RPMI8226 (cell line): ENCODE results near the gene CNNM4.

ENCODE experiments used
- DNase-seq: peaks from one replicate; pipeline ENCODE4 v3.0.0-alpha.2; 2015

CNNM4 gene

DNA sequence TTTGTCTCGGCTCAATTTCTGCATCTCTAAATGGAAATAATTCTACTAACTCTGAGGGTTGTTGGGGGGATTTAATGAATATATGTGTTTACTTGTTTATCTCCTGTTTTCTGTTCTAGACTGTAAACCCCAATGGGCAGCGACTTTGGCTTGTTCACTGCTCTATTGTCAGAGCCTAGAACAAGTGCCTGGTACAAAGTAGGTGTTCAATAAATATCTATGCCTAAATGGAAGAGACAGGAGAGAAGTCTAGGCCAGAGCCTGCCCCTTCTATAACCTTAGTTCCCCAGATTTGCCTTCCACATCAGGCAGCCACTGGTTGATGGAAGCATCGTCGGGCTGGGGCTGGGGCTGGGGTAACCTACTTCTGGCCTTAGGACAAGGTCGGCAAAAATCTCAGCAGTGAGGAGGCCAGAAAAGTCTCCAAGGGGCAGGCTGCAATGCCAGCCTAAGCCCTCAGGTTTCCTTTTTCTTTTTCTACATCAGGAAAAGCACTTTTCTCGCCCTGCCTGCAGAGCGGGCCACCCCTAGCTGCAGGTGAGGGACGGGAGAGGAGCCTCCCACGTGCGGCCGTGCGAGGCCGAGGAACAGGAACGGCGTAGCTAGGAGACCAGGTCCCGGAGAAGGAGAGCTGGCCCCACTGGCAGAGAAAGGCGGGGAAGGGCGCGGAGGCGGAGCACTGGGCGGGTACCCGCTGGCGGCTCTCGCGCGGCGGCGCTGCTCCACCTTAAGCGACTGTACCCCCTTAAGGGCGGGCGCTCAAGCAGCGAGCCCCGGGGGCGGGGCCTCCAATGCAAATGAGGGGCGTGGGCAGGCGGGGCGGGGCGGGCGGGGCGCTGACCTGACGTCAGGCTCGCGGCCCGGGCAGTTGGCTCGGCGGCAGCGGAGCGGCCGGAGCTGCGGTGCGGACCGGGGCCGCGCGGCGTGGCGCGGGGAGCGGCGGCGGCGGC lies at the start of gene CNNM4:
CNNM4 (plus strand) TSS at position 867 of the 950 bp plus-strand sequence. CDS start 98 bp downstream, outside the sequence.
- peak; percentile 96 for DNase-seq

DNA sequence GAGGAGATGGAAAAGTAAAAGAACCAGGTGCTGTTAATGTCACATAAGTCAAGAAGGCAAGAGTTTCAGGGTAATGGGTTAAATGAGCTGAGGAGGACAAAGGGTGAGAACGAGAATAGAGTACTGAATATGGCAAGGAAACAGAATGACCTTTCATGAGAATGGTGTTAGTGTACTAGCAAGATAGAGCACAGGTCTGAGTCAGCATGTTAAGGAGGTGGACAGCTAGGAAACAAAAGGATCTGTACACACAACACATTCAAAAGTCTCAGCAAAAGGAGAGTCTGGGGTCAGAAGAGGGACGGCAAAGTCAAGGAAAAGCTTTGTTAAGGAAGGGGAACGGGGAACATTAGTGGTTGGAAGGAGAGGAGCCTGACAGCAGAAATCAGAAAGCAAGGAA lies 49.7 kb upstream of the CNNM4 start:
- DNase-seq = no peak

DNA sequence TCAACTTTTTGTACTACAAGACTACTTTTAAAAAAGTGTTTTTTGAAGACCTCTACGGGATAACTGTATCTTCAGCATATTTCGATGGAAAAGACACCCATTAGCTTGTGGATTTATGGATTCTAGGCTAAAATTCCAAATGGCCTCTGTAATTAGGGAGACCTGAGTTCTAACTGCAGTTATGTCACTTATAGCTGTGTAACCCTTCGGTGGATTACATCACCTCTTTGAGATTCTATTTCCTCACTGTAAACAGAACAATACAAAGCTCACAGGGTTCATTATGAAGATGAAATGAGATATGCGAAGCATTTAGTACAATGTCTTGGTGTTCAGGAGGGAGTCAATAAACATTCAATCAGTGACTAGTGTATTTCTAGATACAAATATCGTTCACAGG lies 45.0 kb upstream of the CNNM4 start:
- DNase-seq = no peak

DNA sequence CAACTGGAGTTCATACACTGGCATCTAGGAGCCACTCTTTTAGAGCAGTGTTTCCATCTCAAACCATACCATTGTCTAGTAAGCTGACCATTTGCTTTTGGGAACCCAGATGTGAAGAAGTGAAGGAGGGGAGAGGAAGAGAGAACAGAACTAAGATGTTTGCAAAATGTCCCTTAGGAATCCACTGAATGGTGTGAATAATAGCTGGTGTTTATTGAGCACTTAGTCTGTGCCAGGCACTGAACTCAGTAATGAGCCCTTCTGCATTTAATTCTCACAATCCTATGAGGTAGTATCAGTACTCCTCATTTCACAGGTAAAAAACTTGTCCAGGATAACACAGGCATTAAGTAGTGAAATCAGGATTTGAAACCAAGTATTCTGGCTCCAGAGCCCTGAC lies 44.3 kb upstream of the CNNM4 start:
- no peak for DNase-seq

DNA sequence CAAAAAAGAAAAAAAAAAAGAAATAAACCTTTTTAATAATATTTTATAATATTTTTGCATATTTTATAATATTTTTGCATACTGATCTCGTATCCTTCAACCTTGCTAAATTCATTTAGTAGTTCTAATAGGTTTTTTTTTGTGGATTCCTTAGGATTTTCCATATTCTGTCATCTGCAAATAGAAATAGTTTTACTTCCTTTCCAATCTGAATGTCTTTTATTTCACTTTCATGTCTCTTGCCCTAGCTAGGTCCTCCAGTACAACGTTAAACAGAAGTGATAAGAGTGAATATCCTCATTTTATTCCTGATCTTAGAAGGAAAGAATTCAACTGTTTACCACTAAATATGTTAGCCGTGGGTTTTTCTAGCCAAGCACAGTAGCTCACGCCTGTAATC lies 34.6 kb upstream of the CNNM4 start:
- DNase-seq = no peak

DNA sequence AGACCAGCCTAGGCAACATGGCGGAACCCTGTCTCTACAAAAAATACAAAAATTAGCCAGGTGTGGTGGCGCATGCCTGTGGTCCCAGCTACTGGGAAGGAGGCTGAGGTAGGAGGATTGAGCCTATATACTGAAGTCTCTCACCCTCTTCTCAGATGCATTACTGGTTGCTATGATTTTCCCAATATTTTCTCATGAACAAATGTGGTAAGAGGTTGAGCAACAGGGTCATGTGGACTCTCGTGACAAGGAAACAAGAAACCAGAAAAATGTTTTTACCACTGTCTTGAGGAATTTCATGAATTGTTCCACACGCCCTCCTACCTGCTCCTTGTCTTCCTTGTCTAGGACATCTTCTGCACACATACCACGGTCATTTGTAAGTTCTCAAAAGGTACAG lies 33.3 kb upstream of the CNNM4 start:
- no peak for DNase-seq

DNA sequence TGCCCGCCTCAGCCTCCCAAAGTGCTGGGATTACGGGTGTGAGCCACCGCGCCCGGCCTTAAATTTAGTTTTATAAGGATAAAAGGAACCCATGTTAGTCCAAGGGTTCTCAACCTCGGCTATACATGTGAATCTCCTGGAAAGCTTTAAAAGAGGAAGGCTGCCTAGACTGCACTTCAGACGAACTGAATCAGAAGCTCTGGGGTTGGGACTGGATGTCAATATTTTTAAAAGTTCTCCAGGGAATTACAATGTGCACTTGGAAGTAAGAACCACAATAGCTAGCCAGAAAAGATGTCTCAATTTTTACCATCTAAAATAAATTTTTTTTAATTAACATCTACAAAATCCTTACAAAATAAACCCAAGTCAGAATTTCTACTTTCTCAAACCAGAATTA lies 31.0 kb upstream of the CNNM4 start:
- DNase-seq = no peak

DNA sequence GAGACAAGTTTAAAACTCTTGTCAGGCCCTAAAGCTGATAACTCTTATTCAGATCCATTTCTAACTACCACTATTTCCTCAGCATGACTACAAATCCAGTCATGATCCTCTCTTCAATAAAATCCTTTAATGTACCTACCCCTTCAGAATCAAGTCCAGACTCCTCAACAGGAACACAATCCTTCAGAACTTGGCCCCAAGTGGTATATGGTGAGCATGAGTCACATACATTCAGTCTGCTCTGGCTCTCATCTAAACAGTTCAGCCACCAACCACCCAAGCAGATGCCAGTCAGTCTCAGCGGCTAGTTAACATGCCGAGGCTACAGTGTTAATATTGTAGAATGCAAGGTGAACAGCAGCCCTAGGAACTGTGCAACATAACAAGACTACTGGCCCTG lies 30.5 kb upstream of the CNNM4 start:
- DNase-seq = no peak

DNA sequence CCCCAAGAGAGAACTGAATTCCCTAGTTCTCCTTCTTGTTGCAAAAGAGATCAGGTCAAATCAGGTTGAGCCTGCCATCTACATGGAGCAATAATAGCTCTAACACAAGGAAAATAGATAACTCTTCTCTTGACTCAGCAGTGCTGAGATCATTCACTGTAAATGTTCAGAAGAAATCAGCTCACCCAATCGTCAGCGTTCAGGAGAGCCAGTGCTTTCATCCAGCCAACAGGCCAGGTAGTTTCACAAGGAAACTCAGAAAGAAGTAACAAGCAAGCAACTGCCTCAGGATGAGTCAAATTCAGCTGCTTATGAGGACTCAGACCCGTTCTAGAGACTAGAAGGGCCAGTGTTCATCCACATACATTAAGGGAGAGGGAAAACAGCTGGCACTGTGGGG lies 26.8 kb upstream of the CNNM4 start:
- no peak for DNase-seq

DNA sequence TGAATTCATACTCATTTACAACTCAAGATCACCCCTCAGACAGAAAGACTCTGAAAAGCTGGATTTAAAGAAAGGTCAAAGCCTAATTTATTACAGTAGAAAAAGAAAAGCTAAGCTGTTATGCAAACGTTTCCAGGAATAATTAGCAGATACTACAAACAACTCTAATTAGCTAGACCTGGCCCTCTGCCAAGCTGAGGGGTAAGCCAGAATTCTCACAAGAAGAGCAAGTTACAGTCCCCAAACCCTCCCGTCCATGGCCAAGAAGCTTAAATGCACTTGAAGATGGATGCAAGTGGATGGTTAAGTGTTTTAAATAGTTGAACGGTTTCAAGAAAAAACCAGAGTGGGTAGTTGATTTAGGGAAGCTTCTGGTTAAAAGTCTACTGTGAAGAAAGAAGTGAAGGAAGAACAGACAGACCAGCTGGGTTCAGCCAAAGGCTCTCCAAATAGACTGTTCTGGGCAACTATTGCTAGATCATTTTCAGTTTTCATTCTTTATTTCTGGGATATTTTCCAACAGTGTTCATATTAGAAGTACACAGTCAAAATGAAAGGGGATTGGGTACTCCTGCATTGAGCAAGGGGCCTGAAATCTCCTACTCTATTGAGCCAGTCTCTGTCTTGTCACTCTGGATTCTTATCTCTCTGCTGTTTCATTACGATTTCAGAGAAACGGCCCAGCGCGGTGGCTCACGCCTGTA lies 25.7 kb upstream of the CNNM4 start:
- no peak for DNase-seq

DNA sequence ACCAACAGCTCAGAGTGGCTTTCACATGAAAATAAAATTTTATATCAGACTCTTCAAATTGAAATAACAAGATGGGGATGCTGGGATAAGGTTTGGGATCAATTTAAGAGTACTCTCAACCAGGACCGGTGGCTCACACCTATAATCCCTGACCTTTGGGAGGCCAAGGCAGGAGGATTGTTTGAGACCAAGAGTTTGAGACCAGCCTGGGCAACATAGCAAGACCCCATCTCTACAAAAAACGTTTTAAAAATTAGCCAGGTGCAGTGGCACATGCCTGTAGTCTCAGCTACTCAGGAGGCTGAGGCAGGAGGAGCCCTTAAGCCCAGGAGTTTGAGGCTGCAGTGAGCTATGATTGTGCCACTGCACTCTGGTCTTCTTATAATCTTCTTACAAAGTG lies 23.5 kb upstream of the CNNM4 start:
- DNase-seq = no peak

DNA sequence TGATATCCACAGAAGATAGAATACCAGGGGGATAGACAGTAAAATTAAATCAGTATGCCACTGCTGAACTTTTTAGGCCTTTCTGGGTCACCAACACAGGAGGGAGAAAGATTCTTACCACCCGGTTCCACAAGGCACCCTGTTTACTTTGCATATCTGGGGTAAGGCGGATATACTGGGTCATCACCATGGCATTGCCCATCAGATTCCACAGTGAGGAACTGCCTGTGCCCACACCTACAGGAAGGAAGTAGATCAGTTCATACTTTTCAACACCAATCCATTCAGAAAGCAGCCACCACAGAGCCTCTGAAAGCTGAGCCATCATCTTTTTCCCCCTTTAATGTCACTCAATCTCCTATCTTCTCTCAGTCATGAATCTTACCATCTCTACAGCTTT lies 22.9 kb upstream of the CNNM4 start:
- no peak for DNase-seq

DNA sequence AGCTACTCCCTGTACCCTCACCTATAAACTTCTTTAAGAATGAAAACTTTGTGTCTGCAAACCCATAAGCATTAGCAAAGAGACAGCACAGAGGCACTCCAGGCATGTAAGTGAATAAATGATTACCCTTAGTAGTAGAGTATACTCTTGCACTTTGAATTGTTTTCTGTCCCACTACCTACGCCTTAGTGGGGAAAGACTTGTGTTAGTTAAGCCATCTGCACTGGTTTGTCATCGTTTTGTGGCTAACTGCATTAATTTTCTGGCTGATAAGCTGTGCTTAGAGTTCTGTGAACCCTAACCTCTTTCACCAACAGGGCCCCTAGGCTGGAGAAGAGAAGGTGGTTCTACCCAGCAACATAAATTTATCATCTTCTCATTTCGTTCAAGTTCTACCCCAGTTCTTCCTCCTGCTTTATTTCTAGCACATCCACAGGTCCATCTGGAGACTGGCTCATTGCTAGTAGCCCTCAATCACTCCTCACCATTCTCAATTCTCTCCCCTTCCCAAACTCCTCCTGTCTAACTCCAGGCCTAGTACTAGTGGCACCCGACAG lies 21.5 kb upstream of the CNNM4 start:
- DNase-seq = no peak

DNA sequence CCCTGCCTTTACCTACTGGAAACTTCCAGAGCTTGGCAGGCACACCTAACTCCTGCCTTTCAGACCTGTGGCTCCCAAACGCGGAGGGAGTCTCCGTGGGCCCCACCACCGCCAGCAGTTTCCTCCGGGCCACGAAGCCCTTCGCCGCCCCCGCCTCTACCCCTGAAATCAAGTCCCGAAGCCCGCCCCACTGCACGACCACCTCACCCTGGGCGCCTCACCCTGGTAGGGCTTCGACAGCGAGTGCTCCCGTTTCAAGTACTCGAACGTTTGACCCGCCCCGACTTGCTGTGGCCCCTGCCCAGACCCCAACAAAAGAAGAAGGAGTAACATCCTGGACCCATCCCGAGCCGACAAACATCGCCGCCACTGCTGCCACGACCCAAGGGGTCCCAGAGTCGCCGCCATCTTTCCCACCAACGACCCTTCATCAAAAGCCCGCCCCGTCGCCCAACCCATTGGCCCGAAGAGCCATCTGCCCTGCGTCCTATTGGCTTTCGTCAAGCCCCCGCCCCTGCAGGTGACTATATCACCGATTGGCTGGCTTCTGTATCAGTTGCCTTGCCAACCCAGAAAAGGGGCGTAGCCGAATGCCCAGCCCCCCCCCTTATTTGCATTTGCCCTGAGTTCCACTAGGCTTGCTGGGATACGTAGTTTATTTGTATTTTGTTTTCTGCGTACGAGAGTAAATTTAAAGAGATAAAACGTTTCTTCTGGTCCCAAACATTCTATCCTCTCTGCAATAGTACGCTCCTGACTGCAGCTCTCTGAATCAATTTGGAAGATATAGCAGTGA lies 20.9 kb upstream of the CNNM4 start, which contains the start of gene LMAN2L:
LMAN2L (minus strand) TSS at position 432 of the 796 bp plus-strand sequence; CDS start at position 408, 24 bp downstream.
- peak; percentile 98 for DNase-seq

DNA sequence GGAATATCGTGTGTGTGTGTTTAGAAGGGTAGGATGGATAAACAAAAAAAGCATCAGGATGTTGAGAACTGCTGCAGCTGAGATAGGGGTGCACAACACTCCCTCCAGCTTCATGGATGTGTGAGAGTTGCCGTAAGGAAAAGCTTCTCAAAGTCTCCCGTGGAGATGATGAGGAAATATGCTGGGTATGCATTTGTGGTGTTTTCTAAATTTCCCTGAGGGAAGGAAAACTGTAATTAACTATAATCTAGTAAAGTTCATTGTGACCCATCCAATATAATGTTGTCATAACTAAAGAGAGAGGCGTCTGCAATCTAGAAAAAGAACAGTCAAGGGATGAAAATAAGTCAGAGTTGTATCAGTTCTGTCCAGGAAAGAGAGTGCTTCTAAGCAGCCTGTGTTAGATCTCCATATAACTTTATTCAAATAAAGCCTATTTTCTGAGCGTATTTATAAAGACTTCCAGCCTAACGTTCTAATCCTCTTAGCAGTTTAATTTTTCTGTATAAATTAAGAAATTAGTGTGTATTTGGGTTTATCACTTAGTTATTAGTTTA lies 13.6 kb upstream of the CNNM4 start:
- DNase-seq = no peak

DNA sequence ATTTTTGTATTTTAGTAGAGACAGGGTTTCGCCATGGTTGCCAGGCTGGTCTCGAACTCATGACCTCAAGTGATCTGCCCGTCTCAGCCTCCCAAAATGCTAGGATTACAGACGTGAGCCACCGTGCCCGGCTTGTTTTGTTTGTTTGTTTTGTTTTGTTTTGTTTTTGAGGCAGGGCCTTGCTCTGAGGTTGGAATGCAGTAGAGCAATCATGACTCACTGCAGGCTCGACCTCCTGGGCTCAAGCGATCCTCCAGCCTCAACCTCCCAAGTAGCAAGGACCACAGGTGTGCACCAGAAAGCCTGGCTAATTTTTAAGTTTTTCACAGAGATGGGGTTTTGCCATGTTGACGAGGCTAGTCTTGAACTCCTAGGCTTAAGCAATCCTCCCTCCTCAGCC lies 8.9 kb upstream of the CNNM4 start:
- no peak for DNase-seq

DNA sequence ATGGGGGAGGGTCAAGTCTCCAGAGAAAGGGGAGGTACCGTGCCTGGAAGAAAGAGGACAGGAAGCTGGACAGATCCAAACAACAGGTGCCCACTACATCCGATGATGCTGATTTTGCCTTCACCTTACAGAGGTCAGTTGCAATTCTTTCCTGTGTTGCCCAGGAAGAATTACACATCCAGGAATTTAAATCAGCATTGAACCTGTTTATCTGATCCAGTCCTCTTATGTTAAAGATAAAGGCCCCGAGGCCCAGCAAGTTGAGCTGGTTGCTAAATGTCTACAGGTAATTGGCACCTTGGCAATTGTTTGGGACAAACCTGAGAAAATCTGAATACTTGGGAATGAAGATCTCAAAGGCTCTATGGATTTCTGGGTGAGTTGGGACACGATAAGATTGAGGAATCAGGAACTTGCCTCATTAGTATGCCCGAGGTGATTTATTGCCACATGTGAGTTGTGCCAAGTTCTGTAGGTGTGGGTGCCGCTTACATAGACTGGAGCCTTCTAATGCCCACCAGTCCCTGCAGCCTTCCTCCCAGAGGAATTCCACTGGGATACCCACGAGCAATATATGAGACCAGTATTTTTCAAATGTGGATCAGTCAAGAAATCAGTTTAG lies 6.9 kb upstream of the CNNM4 start:
- DNase-seq = no peak

DNA sequence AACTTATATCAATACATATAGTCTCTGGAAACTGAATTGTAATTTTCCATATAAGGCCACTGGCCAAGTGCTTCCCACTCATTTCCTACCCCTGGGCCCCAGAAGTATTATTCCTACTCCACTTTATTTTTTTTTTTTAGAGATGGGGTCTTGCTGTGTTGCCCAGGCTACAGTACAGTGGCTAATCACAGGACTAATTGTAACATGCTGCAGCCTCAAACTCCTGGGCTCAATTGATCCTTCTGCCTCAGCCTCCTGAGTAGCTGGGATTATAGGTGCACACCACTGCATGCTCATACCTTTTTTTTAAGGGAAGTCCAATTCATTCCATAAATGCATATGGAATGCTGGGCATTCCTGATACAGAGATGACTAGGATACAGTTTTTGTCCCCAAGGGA lies 6.4 kb upstream of the CNNM4 start:
- no peak for DNase-seq

DNA sequence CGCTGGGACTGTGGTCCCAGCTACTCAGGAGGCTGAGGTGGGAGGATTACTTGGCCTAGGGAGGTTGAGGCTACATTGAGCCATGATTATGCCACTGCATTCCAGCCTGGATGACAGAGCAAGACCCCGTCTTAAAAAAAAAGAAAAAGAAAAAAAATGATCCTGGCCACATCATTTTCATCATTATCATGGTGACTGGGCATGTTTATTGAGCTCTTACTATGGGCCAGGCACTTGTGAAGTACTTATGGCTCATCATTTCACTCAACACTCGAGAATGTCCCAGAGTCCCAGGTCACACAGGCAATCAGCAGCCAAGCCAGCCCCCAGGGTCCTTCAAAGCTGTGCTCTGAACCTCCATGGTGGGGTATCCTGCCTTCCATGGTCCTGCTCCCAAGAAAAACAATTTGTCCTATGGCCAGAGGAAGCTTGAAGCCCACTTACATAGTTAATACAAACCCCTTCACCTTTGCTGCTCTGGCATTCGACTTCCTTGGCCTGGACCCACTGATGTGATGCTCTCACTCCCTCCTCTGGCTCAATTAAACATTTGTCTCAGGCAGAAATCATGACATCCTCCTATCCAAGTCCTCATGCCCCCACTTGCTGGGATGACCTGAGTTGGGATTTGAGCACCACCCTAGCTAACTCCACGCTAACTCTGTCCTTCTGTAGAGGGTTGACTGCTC lies 3.8 kb upstream of the CNNM4 start:
- no peak for DNase-seq

DNA sequence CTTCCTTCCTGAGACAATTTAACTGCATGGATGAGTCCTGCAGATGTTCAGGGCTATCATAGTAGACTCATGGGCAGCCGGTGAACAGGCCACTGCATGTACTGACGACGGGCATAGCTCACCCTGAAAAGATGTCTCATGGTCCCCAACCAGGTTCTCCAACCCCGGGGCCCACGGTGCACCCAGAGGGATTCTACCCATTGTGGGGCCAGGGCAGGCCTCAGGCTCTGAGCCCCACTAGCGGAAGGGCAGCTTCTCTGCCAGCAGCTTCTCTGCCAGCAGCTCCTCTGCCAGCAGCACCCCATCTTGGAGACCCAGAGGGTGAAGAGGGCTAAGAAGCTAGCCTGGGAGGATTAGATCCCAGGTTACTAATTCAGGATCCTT lies 3.2 kb upstream of the CNNM4 start:
- no peak for DNase-seq

DNA sequence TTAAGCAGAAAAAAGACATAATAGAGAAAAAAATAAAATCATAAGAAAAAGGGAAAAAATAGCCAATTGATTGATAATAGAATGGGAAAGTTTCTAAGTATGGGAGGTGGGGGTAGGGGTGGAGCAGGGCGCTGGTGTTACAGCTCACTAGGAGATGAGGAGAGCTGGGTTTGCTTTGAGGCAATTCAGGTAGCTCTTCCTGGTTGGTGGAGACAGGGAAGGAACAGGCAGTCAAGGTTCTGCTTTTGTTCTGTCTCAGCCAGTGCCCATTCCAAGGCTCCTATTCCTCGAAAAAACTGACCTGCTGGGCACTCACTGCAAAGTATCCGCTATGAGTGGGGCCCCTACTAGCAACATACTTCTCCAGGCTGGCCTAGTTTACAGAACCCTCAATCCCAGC lies 1.7 kb upstream of the CNNM4 start:
- DNase-seq = no peak

DNA sequence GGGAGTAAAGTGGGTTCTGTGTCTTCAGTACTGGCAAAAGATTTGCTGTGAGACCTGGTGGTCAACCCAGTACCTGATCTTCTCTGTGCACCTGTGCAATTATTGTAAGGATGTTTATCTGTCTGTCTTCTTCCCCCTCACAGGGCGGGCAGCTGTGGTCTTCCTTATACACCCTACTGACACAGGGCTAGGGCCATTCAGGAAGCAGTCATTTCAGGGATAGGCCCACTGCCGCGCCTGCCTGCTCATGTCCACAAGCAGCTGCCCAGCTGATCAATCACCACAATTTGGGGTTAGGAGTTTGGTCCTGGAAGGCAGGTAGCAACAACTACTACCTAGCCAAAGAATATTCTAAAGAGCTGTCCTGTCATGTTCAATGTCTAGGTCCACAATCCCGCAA lies 1.2 kb upstream of the CNNM4 start:
- DNase-seq = no peak
